ENCODE results near the gene COX7A1.

Gene COX7A1

DNA sequence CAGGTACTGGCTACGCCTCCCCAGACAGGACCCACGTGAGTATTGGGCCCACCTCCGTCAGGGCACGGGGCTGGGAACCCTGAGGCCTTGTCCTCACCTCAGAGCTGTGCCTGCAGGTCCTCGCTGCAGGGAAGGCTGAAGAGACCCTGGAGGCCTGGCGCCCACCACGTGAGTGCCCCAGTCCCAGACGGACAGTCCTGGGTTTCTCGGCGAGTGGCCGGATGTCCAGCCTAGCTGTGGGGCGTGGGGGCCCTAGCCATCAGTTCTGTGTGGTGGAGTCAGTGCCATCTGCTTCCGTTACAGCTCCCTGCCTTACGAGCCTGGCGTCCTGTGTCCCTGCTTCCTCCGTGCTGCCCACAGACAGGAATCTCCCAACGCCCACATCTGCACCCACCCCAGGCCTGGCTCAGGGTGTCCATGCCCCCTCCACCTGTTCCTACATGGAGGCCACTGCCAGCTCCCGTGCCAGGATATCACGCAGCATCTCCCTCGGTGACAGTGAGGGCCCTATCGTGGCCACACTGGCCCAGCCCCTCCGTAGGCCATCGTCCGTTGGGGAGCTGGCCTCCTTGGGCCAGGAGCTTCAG lies 49.1 kb downstream of the COX7A1 start:
- DNase-seq (ENCODE audit: insufficient read length, low spot score): no peak
- no peak for FAIRE-seq
- no peak for TF ChIP-seq POU2F2 (IDR thresholded peaks at IDR 0.05; ENCODE audit: low read depth, low read length)
- TF ChIP-seq TAF1 (IDR thresholded peaks at IDR 0.05; ENCODE audit: low read depth, low read length): no peak
- no peak for TF ChIP-seq SPI1 (IDR thresholded peaks at IDR 0.05; ENCODE audit: low read depth, low read length)
- no peak for TF ChIP-seq PAX5 (IDR thresholded peaks at IDR 0.05; ENCODE audit: insufficient read depth, low read length, severe bottlenecking)
- no peak for TF ChIP-seq POLR2A (IDR thresholded peaks at IDR 0.05; ENCODE audit: low read depth, low read length)
- TF ChIP-seq POLR2AphosphoS5 (IDR thresholded peaks at IDR 0.05; ENCODE audit: low read depth, low read length): no peak

DNA sequence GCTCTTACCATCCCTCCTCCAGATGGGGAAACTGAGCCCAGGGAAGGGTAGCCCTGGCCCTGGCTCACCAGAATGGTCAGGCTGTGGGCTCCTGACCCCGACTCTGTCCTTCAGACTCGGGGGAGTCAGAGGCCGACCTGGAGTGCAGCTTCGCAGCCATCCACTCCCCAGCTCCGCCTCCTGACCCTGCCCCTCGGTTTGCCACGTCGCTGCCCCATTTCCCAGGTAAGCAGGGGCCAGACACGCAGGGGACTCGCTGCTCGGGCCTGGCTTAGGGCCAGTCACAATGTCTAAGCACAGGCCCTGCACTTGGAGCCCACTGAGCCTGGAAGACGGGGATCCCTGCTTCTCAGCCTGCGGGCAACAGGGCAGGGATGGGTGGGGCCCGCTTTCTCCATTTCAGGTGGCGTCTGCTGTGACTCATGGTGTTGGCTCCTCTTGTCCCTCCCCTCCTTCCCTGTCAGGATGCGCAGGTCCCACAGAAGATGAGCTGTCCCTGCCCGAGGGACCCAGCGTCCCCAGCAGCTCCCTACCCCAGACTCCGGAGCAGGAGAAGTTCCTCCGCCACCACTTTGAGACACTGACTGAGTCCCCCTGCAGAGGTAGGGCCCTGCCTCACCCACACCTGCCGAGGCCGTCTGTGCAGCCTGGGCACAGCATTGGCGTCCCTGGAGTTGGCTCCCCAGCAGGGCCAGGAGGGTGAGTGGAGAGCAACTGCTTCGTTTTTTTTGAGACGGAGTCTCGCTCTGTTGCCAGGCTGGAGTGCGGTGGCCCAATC lies 50.5 kb downstream of the COX7A1 start:
- TF ChIP-seq POLR2AphosphoS5 (IDR thresholded peaks at IDR 0.05; ENCODE audit: low read depth, low read length) (no peak), PAX5 (IDR thresholded peaks at IDR 0.05; ENCODE audit: insufficient read depth, low read length, severe bottlenecking) (no peak), TAF1 (IDR thresholded peaks at IDR 0.05; ENCODE audit: low read depth, low read length) (no peak), POU2F2 (IDR thresholded peaks at IDR 0.05; ENCODE audit: low read depth, low read length) (no peak), POLR2A (IDR thresholded peaks at IDR 0.05; ENCODE audit: low read depth, low read length) (no peak), SPI1 (IDR thresholded peaks at IDR 0.05; ENCODE audit: low read depth, low read length) (no peak)
- no peak for FAIRE-seq
- no peak for DNase-seq (ENCODE audit: insufficient read length, low spot score)

Data from GM12891 (cell line).